B cell (primary cell): ENCODE results near the gene BHLHE41. TPM values are rescaled to one million over a fixed set of nuclear protein-coding genes. Genes with fewer than 3 reads are reported as not detected.

ENCODE experiments used
- ATAC-seq: fragments of 200-7000 bp; cut with Tn5 transposase; one replicate; pipeline ENCODE4 v1.10.0; 2021; ENCODE audit warnings: low read depth, mild to moderate bottlenecking, moderate number of reproducible peaks, moderate library complexity
- CTCF ChIA-PET: fragments of 350-600 bp; sonication (Branson Sonifier 250); formaldehyde crosslinking; loops from one replicate; lab custom pipeline; 2021; ENCODE audit warnings: antibody characterized with exemption, inconsistent platforms; lab: Charles Lee
- POLR2A ChIA-PET: fragments of 350-600 bp; sonication (Branson Sonifier 250); formaldehyde crosslinking; loops from one replicate; lab custom pipeline; 2021; ENCODE audit warnings: antibody characterized with exemption; lab: Charles Lee
- DNase-seq: peaks from one replicate; pipeline ENCODE4 v3.0.0; 2013
- H2AFZ ChIP-seq: 2 replicates; pipeline ENCODE4 v1.6.1; 2012; ENCODE audit warnings: mild to moderate bottlenecking, low read depth, low read length; ENCODE audit not compliant: insufficient read depth, poor library complexity, severe bottlenecking
- H3K27ac ChIP-seq, 2 donors: 1 replicate in 1 of 2; 2 replicates in 1 of 2; pipeline ENCODE4 v1.5.1; 2012 to 2013; ENCODE audit warnings: low read length in 2 of 2, mild to moderate bottlenecking in 2 of 2, moderate library complexity in 1 of 2
- H3K27me3 ChIP-seq, 4 experiments: fragments of 200-600 bp in 1 of 4; sonication (generic) in 1 of 4; replicated peaks in 1 of 4; 1 replicate in 2 of 4; 2 replicates in 2 of 4; pipeline versions ENCODE4 v1.6.1 to v1.7.0; 2013 to 2016; ENCODE audit warnings: low read length in 3 of 4, mild to moderate bottlenecking in 2 of 4, mixed read lengths in 1 of 4, moderate library complexity in 1 of 4; ENCODE audit not compliant: insufficient read depth in 4 of 4, control insufficient read depth in 3 of 4; ENCODE audit errors: control extremely low read depth in 1 of 4
- H3K36me3 ChIP-seq, 2 experiments: replicated peaks in 1 of 2; 1 replicate in 1 of 2; 2 replicates in 1 of 2; pipeline versions ENCODE4 v1.6.1 to v1.7.1; 2013; ENCODE audit warnings: low read length in 1 of 2; ENCODE audit not compliant: insufficient read depth in 2 of 2, control insufficient read depth in 1 of 2; ENCODE audit errors: control extremely low read depth in 1 of 2, extremely low read depth in 1 of 2
- H3K4me1 ChIP-seq, 2 donors: fragments of 200-600 bp in 1 of 2; sonication (generic) in 1 of 2; 1 replicate in 1 of 2; 2 replicates in 1 of 2; pipeline versions ENCODE4 v1.5.1 to v1.6.1; 2013 to 2017; ENCODE audit warnings: low read length in 2 of 2; ENCODE audit not compliant: control insufficient read depth in 2 of 2, insufficient read depth in 2 of 2
- H3K4me2 ChIP-seq: replicated peaks from 2 replicates; pipeline ENCODE3; 2012; ENCODE audit warnings: mild to moderate bottlenecking, low read depth, low read length; ENCODE audit not compliant: poor library complexity, severe bottlenecking
- H3K4me3 ChIP-seq, 5 experiments: fragments of 200-600 bp in 1 of 5; sonication (generic) in 1 of 5; 1 replicate in 3 of 5; 2 replicates in 2 of 5; pipeline versions ENCODE4 v1.5.1 to v1.7.0; 2011 to 2016; ENCODE audit warnings: low read length in 4 of 5, mild to moderate bottlenecking in 4 of 5, low read depth in 2 of 5, control low read depth in 1 of 5, moderate library complexity in 1 of 5; ENCODE audit not compliant: insufficient read depth in 1 of 5; ENCODE audit errors: control extremely low read depth in 1 of 5, extremely low read depth in 1 of 5
- H3K79me2 ChIP-seq: fragments of 200-600 bp; sonication (generic); one replicate; pipeline ENCODE4 v1.6.0; 2016; ENCODE audit warnings: low read length; ENCODE audit not compliant: control insufficient read depth, insufficient read depth
- H3K9ac ChIP-seq: fragments of 200-600 bp; sonication (generic); 2 replicates; pipeline ENCODE4 v1.6.1; 2017; ENCODE audit warnings: mild to moderate bottlenecking, low read length, moderate library complexity
- H3K9me3 ChIP-seq, 3 donors: one replicate each; pipeline versions ENCODE4 v1.6.1 to v1.7.1; 2013; ENCODE audit warnings: low read length in 2 of 3; ENCODE audit not compliant: control insufficient read depth in 2 of 3, insufficient read depth in 1 of 3; ENCODE audit errors: control extremely low read depth in 1 of 3
- H4K20me1 ChIP-seq: 2 replicates; pipeline ENCODE4 v1.6.0; 2012; ENCODE audit warnings: mild to moderate bottlenecking, low read length; ENCODE audit not compliant: insufficient read depth, control insufficient read depth, poor library complexity, severe bottlenecking
- H3K27ac Mint-ChIP-seq: one replicate; pipeline ENCODE4 v1.8.0; 2021; ENCODE audit warnings: mixed read lengths
- H3K27me3 Mint-ChIP-seq: one replicate; pipeline ENCODE4 v1.8.0; 2021; ENCODE audit warnings: mixed read lengths
- H3K4me1 Mint-ChIP-seq: one replicate; pipeline ENCODE4 v1.8.0; 2021; ENCODE audit warnings: mixed read lengths
- H3K4me3 Mint-ChIP-seq: one replicate; pipeline ENCODE4 v1.8.0; 2021; ENCODE audit warnings: mixed read lengths
- H3K9me3 Mint-ChIP-seq: one replicate; pipeline ENCODE4 v1.8.0; 2022; ENCODE audit warnings: mixed read lengths; ENCODE audit not compliant: insufficient read depth
- CTCF ChIP-seq: fragments of 200-600 bp; IDR thresholded peaks from one replicate; pipeline ENCODE4 v1.8.0; 2022; ENCODE audit warnings: antibody characterized with exemption, mild to moderate bottlenecking
- EZH2 ChIP-seq: IDR thresholded peaks from 2 replicates; pipeline ENCODE4 v1.6.1; 2012; ENCODE audit warnings: borderline replicate concordance, low read depth, mild to moderate bottlenecking, moderate library complexity, low read length; ENCODE audit not compliant: insufficient read depth, poor library complexity, severe bottlenecking
- WGBS: methylation state at CpG from one replicate; pipeline ENCODE4 v1.1.5; 2013; ENCODE audit warnings: missing lambda C conversion rate; ENCODE audit not compliant: insufficient coverage; 5-methylcytosine and 5-hydroxymethylcytosine counted together
- intact Hi-C: fragments of 100-400 bp; cut with micrococcal nuclease; formaldehyde crosslinking; loops from one replicate; pipeline ENCODE4 v1.10.0; 2022
- polyA plus RNA-seq: library from polyadenylated mRNA; depleted of rRNA; stranded (reverse); fragments of >200 nt; gene quantifications from 2 replicates; pipeline ENCODE4 v1.2.3, GENCODE V29; 2012
- total RNA-seq, 2 donors: library from RNA; stranded (reverse); fragments of 120-200 nt in 1 of 2; gene quantifications; 1 replicate in 1 of 2; 2 replicates in 1 of 2; pipeline versions ENCODE4 v1.2.3 to v1.2.4, GENCODE V29; 2013 to 2022

BHLHE41 gene
- total and polyA plus RNA-seq, 2 donors (not counting 1 experiment from before 2014, with no cell fraction given): 12.0 to 57.2 TPM

GRCh38 chr12:26097046-26097878 is 27.6 kb downstream of the BHLHE41 start:
- no CpG with 5 or more reads among the region's 6 CpGs for WGBS
- Histone ChIP-seq H3K9ac (no peak overlapping the region), H3K4me2 (no peak overlapping the region), H4K20me1 (no peaks in the 10 kb centered on the region), H3K4me3 (no peak overlapping the region), H3K27ac (no peak overlapping the region), H3K4me1 (no peaks in the 10 kb centered on the region), H3K36me3 (no peaks in the 10 kb centered on the region), H3K9me3 (no peaks in the 10 kb centered on the region), H3K79me2 (no peaks in the 10 kb centered on the region), H2AFZ (no peak overlapping the region), H3K27me3 (no peaks in the 10 kb centered on the region)
- H3K27me3 Mint-ChIP-seq: no peaks in the 10 kb centered on the region
- TF ChIP-seq CTCF: peak; percentile 100
- no peak for TF ChIP-seq EZH2
- no peaks in the 10 kb centered on the region for H3K4me1 Mint-ChIP-seq
- H3K9me3 Mint-ChIP-seq: no peaks in the 10 kb centered on the region
- ChIA-PET CTCF (interaction anchor here (0.6 to 2.5 kb wide), 32 partner anchors 9 to 604 kb away, joined by 3 to 24 read pairs (median 4); no protein-coding TSS in a partner anchor), POLR2A (no interaction called here)
- DNase-seq: peak; percentile 81
- no peak overlapping the region for H3K27ac Mint-ChIP-seq
- peak; percentile 93 for ATAC-seq
- no peak overlapping the region for H3K4me3 Mint-ChIP-seq
- intact Hi-C loops: loop anchor here (1.0 to 2.0 kb wide), 9 partner anchors 16 to 788 kb away; no protein-coding TSS in a partner anchor

GRCh38 chr12:26096036-26096435 is 28.8 kb downstream of the BHLHE41 start:
- Histone ChIP-seq H3K9ac (no peak overlapping the region), H3K4me3 (no peak overlapping the region), H2AFZ (no peak overlapping the region), H3K36me3 (no peaks in the 10 kb centered on the region), H3K4me2 (no peak overlapping the region), H3K4me1 (no peaks in the 10 kb centered on the region), H3K9me3 (no peaks in the 10 kb centered on the region), H4K20me1 (no peaks in the 10 kb centered on the region), H3K27ac (no peak overlapping the region), H3K27me3 (no peaks in the 10 kb centered on the region), H3K79me2 (no peaks in the 10 kb centered on the region)
- H3K4me3 Mint-ChIP-seq: no peak overlapping the region
- DNase-seq: no peak
- 100% methylated on average over 1 of the region's 2 CpGs for WGBS
- no peak overlapping the region for H3K27ac Mint-ChIP-seq
- no peaks in the 10 kb centered on the region for H3K4me1 Mint-ChIP-seq
- intact Hi-C loops: loop anchor here (2.0 kb wide), 2 partner anchors 17 to 339 kb away; no protein-coding TSS in a partner anchor
- ChIA-PET CTCF (interaction anchor here (0.9 to 2.5 kb wide), 12 partner anchors 11 to 605 kb away, joined by 3 to 24 read pairs (median 10); no protein-coding TSS in a partner anchor), POLR2A (interaction anchor here (0.6 kb wide), 1 partner anchor 420 kb away, joined by 3 read pairs; no protein-coding TSS in a partner anchor)
- TF ChIP-seq CTCF: no peak
- TF ChIP-seq EZH2: no peak
- H3K9me3 Mint-ChIP-seq: no peaks in the 10 kb centered on the region
- H3K27me3 Mint-ChIP-seq: no peaks in the 10 kb centered on the region
- ATAC-seq: no peak
